ENCODE data around the gene POMP.

The POMP gene, protein sequence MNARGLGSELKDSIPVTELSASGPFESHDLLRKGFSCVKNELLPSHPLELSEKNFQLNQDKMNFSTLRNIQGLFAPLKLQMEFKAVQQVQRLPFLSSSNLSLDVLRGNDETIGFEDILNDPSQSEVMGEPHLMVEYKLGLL

DNA sequence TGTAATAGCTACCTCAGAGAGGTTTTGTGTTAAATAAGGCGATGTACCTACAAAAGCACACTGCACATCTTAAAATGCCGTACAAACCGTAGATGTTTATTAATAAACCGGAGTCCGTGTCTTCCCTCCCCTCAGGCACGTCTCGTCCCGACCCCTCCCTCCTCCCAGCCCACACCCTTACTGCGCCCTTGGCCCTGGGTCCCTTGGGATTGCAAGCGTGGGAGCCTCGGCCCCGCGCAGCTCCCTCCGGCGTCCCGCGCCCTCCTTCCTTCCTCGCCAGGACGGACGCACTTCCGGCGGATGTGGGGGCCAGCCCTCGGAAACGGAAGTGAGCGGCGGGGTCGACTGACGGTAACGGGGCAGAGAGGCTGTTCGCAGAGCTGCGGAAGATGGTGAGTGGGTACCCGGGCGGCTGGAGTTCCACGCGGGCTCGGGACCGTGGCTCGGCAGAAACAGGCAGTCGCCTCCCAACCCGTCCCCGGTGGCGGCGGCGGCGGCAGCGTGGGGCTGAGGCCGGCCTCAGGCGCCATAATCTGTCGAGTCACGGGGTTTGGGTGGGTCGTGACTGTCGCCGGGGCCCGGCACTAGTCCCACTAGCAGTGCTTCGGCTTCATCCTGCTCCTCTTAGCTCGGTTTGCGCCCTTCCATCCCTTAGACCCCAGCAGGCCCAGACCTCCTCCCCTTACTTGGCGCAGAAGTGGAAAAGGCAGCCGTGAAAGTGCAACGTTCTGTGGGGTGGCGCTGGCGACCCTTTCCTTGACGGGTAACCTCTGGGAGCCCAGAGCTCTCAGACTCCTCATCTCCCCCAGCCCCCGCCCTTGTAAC, at the start of gene POMP:
TSS of gene POMP (plus strand) at position 335 of the 825 bp plus-strand sequence. CDS start at position 390, 55 bp downstream.
- peak; percentile 95 for DNase-seq

DNA sequence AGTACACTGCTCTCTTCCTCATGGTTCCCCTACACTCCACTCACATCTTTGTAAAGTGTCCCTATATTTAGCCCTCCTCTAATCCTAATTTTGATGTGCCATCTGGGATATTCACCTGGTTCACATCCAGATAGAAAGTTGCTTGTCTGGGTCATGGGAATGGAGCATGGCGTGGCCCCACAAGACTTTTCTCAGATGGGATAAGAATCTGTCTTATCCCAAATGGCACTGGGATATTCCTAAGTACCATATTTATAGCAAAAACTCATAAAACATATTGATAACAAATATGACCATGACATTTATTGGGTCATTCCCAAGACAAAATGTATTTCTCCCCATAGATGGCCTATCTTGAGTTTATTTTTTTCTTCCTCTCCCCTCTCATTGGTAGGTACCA, 49.5 kb upstream of the POMP start:
- no peak for DNase-seq

DNA sequence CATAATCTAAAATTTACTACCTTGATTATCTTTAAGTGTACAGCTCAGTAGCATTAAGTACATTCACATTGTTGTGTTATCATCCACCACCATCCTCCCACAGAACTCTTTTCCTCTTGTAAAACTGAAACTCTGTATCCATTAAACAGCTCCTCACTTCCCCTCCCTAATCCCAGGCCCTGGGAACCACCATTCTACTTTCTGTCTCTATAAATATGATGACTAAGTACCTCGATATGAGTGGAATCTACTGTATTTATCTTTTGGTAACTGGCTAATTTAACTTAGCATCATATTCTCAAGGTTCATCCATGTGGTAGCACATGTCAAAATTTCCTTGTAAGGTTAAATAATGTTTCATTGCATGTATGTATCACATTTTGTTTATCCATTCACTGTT, 49.0 kb upstream of the POMP start:
- no peak for DNase-seq

DNA sequence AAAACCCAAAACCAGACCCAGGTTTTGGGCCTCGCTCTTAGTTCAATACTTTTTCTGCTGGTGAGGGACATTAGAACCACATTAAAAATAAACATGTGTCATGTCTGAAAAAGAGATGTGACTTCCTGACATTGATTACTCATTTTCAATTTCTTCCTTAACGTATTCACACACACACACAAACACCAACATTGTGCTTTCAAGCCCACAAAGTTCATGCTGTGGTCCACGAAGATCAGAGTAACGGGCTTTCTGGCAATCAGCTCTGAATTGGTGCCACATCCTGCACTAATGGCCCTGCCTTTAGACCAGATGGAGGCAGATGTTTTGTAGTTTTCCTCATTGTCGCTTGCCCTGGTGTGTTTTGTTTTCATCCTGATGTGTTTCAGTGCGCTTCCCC, 47.9 kb upstream of the POMP start:
- no peak for DNase-seq

DNA sequence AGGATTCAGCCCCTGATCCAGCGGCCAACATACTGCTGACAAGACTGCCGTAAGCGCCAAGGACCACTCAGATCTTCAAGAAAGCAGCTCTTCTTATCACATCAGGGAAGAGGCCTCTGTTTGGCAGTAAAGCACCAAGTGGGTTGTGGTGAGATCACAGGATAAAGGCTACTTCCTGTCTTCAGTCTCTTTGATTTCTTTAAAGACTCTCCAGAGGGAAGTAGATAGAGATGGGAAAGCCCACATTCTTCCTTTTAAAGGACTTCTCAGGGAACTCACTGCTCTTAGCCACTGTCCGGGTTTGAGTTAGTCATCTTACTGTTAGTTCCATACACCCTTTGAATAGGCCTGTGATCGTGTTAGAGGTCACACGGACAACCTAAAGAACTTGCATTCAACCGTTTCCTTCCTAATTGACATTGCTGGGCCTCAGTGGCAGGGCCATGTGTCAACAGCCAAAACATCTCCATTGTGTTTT, 47.2 kb upstream of the POMP start:
- DNase-seq: no peak

DNA sequence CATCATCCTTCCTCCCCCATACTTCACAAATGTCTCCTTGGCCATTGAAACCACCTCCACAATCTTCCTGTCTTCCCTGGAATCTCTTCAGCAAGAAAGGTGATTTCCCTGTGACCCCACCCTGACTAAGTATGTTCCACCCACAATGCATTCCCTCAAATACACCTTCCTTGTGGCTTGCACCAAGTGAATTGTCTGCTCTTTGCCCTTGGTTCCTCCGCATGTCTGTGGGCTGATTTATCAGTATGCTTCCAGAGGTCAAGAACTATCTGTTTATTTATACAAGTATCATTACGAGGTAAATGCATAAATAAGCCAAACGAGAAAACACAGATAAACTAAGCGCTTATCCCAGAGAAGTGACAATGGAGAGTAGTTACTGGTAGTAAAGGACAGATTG, 45.4 kb upstream of the POMP start:
- no peak for DNase-seq

DNA sequence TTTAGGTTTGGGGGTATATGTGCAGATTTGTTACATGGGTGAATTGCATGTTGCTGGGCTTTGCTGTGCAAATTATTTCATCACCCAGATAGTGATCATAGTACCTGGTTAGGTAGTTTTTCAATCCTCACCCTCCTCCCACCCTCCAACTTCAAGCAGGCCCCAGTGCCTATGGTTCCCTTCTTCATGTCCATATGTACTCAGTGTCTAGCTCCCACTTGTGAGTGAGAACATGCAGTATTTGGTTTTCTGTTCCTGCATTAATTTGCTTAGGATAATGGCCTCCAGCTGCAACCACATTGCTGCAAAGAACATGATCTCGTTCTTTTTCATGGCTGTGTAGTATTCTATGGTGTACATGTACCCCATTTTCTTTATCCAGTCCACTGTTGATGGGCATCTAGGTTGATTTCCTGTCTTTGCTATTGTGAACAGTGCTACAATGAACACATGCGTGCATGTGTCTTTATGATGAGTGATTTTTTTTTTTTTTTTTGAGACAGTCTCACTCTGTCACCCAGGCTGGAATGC, 42.9 kb upstream of the POMP start:
- no peak for DNase-seq

DNA sequence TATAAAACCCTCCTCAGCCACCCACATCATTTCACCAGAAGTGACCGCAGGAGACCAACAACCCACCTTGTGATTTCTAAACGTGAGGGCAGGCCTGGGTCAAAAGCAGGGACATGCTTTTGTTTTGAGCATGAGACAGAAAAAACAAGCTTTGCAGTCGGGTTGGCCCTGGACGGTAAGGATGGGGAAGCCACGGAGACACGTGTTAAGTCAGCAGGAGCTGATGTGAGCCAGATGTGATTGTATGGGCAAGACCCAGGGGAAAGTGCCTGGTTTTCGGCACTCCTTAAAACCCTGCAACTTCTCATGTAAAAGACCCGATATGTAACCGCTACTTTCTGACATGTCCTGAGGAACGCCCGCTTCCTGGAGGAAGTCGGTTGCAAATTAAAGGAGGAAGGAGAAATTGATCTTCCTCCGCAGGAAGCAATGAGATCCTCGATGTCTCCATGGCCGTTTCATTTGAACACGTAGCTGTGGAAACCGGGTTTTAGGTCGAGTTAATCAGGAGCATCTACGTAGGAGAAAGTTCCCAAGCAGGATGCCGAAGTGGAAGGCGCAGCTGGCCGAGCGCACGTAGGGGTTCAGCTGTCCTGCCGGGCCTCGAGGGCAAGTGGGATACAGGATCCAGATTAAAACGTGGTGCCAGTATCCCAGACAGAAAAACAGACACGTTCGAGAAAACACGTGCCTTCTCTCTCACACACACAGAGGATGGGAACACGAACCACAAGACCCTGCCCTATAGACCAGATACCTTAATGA, 40.5 kb upstream of the POMP start:
- DNase-seq: no peak

DNA sequence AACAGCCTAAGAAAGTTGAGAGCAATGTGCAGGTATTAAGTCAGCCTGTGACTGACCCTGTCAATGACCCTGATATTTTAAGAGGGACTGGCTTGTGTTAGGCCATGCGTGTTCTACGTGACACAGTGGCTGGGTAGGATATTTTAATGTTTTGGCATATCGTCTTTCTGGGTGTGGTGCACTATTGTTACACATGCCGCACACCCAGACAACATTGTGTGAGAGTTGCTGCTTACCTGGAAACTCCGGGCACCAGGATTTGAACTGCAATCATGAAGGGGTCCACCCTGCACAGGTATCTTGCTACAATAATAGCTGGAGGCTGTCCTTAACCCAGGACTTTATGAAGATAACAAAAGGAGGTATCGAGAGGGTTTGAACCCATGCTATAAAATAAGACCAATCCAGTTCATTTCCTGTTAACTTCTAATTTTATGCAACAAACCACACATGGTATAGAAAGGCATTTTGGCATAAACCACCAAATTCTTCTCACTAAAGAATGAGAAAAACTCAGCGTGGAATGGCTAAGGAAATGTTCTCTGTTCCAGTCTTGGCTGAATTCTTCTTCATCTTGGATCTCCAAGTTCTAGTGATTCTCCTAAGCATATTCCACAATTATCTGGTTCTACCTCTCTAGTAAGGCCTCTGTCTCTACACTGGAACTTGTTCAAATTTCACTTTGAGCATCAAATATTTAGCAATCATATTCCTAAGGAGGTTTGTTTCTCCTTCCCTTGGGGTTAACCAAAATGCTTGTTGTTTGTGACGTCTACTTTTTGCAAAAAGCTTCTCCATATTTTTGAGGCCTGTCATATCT, 38.7 kb upstream of the POMP start:
- no peak for DNase-seq

DNA sequence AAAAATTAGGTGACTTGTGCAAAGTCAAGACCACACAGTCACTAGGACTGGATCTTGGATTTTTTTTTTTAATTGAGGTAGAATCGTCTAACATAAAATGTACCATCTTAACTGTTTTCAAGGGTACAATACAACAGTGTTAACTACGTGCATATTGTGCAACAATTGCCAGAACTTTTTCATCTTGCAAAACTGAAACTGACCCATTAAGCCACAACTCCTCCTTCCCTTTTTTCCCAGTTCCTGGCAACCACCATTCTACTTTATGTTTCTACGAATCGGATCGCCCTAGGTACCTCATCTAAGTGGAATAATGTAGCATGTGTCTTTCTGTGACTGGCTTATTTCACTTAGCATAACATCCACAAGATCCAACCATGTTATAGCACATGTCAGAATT, 37.5 kb upstream of the POMP start:
- no peak for DNase-seq

DNA sequence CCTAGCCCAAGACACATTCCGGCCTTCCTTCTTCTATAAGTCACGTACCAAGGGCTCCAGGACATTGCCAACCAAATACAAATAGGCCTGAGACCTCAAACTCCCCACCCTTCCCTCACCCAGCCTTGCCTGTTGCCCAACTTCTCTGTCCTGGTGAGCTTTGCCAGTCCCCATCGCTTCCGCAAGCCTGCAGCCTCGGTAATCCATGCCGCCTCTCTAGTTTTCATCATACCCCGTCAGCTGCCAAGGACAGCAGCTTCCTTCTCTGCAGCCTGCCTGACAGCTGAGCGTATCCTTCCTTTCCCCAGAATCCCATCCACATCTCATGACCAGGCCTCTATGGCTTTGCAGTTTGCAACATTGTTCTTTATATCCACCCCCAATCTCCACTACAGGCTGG, 36.6 kb upstream of the POMP start:
- no peak for DNase-seq

DNA sequence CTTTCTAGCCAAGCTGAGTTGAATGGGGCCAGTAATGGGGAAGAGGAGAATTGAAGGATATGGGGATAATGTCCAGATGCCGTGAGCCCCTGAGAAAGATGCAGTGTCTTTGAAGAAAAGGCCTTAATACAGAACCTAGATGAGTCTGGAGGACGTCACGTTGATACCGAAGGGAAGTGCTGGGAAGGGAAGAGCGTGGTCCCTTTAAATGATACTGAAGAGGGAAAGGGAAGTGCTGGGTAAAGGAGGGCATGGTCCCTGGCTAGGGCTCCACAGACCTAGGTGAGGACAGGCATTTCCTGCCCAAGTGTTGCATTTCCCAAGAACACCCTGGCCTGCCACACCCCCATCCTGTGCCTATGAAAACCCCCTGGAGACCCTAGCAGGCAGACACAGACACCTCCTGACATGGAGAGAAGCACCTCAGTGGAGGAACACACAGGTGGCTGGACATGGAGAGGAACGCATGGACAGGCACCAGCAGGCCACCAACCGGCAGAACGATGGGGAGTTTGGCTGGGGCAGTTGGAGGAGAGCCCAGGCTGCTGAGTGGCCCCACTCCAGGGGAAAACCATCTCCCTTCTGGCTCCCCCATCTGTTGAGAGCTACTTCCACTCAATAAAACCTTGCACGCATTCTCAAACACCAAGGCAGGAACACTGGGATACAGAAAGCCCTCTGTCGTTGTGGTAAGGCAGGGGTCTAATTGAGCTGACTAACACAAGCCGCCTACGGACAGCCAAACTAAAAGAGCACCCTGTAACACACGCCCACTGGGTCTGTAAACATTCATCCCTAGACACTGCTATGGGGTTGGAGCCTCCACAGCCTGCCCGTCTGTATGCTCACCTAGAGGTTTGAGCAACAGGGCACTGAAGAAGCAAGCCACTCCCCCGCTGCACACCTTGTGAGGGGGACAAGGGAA, 34.9 kb upstream of the POMP start:
- DNase-seq: no peak

DNA sequence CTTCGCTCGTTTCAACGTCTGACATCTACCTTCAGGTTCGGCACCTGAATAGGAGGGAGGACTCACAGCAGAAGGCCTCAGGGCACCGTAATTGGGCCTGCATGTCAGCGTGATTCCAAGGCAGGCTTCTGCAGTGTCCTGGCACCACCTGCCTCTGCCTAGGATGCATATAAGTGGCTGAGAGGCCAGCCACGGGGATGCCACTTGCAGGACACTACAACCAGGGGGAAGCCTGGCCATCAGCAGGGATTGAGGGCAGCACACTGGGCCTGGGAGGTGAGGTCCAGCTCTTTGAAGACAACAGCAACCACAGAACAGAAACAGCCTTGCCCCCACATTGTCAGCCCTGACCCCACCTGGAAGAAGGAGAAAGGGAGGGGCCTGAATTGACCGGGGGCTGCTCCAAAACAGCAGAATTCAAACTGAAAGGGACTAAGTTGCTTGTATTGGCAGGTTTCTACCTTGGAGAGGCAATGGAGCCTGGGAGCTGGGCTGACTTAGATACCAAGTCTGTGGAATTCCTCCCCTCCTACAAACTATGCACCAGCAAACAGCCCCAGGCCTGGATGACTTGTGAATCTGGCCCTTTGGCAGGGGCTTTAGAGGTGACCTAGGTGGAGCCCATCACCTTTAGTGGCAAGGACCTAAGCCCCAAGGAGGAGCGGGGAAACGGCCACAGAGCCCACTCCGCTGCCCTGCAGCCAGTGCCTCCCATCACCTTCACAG, 34.1 kb upstream of the POMP start:
- no peak for DNase-seq

DNA sequence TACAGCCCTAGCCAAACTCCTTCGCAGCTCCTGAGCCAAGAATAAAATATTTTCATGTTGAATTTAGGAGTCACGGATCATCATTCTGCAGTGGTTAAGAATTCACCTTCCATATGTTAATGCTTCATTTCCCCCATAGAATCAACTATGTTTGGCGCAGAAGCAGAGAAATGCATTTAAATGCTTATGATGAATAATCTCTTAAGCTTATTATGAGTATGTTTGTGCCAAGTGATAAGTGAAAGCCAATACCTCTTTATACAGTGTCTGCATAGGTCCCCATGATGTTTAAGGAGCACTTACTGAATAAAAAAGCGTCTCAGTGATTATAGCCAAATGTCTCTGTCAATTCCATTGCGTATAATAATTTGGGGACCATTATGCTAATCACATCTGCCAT, 32.7 kb upstream of the POMP start:
- no peak for DNase-seq

DNA sequence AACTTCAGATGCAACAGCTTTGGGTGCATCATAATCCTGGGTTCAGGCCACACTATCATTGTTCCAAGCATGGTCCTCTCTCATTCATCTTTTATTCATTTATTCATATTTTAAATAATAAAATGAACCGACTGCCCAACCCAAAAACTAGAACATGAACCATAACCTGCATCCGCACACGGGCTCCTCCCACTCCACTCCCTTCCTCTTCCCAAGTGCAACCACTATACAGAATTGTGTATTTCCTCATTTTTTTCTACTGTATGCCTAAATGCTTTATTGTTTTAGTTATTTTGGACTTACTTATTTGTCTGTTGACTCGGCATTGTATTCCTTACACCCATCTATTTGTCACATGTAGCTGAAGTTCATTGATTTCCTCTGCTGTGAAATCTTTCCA, 30.7 kb upstream of the POMP start:
- DNase-seq: no peak

DNA sequence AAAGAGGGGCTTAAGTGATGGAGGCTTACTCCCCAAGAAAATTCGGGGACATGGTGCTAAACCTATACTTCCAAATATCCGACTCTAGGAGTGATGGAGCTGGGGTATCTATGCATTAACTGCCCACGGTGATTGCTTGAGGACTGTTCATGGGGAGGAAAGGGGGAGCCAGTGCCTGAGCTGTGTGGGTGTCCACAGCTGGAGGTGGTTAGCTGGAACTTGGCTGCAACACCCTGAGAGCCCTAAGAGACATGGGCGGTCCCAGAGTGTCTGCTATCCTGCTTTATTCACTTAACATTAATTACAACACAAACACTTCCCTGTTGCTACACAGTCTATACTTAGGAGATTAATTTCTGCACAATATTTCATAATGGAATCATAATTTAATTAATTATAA, 28.1 kb upstream of the POMP start:
- no peak for DNase-seq

DNA sequence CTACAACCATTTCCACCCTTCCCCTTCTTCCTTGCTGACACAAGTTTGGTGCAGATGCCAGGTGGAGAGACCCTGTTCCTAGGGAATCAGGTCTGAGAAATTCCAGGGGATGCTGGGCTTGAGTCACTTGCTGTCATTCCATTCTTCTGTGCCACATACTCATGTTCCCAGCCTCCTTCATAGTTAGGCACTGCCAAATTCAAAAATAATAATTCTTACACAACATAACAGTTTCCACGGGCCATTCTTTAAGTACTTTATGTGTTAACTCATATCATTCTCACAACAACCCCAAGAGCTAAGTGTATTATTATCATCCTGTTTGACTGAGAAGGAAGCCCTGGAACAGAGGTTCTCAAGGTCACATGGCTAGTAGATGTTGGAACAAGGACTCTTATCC, 27.1 kb upstream of the POMP start:
- DNase-seq: no peak

DNA sequence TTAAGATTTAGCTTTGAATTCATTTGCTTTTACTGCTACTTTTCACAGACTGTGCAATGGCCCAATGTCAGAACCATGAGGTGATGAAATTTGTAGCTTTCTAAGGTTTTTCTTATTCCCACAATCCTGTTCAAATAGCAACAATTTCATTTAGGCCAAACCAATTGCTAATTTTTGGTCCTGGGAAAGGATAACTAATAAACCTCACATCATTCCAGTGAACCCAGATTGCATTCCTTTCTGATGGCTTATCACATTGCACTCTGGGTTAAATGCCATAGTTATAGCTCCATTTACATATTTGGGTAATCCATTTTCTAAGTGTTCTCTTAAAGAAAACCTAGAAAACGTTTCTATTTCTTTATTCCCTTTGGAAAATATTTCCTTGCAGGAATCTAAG, 22.9 kb upstream of the POMP start:
- DNase-seq: no peak

DNA sequence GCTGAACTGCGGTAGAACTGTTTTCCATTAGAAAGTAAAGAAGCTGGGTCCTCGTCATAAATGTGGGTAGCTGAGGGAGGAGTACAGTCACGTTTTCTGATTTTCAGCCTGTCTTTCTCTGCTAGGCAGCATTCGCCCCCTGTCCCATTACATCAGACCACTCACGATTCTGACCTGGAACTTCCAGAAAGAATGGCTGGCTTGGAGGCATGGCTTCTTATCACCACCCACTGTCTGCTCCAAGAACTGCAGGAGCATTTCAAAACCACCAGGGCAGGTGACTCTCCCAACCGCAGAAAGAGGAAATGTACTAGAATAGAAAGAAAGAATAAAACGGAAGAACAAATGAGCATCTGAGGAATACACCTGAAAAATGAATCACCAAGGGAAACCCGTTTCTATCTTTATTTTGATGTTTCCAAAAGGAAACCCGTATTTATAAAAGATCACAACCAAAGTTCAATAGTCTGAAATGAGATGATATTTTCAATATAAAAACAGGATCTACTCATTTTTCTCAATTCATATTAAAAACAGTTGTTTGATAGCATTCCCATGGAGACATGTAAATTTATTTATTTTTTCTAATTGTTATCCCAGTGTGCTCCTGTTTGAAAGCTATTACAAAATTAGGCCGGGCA, 22.1 kb upstream of the POMP start:
- peak; percentile 66 for DNase-seq

DNA sequence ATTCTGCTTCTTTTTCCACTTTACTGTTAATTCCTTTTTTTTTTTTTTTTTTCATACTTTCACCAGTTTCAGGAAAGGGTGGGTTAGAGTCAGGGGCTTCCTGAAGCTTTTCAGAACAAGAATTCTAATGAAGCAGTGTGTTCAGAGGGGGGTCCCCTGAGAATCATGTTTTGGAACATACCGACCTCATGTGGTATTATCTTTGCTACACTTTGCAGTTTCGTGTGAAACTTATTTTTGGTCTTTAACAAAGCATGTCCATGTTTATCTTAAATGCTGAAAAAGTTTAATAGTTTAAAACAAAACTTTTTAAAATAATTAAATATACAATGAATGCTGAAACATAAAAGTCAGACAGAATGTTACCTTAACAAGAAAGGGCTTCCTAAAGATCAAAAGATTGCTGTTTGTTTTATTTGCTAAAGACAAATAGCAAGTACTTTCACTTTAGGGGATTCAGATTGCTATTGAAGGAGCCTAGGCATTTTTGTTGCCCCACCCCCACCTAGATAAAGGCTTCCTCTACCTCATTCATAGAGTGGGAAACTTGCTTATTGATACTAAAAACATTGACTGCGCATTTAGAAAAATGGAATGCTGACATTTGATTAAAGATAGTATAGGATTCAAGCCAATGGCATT, 21.1 kb upstream of the POMP start:
- no peak for DNase-seq

Measured in activated CD8-positive, alpha-beta memory T cell treated with anti-CD3 and anti-CD28 coated beads for 24 hours (primary cell).